ENCODE measurements around the gene UBASH3B. TPM values are rescaled to one million over a fixed set of nuclear protein-coding genes. Genes with fewer than 3 reads are reported as not detected.
A peak's percentile ranks its signal among the peaks of the same experiment; 100 is the strongest.

Gene UBASH3B
- total and polyA plus RNA-seq, 2 of the 13 experiments (the other 11 are each of a cell fraction or from before 2014, with no cell fraction given) = 4.4 to 7.6 TPM

GRCh38 chr11:122843281-122844141 lies 188.0 kb downstream of the UBASH3B start (continued):
- TF ChIP-seq, protein P1, sequence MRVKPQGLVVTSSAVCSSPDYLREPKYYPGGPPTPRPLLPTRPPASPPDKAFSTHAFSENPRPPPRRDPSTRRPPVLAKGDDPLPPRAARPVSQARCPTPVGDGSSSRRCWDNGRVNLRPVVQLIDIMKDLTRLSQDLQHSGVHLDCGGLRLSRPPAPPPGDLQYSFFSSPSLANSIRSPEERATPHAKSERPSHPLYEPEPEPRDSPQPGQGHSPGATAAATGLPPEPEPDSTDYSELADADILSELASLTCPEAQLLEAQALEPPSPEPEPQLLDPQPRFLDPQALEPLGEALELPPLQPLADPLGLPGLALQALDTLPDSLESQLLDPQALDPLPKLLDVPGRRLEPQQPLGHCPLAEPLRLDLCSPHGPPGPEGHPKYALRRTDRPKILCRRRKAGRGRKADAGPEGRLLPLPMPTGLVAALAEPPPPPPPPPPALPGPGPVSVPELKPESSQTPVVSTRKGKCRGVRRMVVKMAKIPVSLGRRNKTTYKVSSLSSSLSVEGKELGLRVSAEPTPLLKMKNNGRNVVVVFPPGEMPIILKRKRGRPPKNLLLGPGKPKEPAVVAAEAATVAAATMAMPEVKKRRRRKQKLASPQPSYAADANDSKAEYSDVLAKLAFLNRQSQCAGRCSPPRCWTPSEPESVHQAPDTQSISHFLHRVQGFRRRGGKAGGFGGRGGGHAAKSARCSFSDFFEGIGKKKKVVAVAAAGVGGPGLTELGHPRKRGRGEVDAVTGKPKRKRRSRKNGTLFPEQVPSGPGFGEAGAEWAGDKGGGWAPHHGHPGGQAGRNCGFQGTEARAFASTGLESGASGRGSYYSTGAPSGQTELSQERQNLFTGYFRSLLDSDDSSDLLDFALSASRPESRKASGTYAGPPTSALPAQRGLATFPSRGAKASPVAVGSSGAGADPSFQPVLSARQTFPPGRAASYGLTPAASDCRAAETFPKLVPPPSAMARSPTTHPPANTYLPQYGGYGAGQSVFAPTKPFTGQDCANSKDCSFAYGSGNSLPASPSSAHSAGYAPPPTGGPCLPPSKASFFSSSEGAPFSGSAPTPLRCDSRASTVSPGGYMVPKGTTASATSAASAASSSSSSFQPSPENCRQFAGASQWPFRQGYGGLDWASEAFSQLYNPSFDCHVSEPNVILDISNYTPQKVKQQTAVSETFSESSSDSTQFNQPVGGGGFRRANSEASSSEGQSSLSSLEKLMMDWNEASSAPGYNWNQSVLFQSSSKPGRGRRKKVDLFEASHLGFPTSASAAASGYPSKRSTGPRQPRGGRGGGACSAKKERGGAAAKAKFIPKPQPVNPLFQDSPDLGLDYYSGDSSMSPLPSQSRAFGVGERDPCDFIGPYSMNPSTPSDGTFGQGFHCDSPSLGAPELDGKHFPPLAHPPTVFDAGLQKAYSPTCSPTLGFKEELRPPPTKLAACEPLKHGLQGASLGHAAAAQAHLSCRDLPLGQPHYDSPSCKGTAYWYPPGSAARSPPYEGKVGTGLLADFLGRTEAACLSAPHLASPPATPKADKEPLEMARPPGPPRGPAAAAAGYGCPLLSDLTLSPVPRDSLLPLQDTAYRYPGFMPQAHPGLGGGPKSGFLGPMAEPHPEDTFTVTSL (CRISPR knock-in tag; IDR thresholded peaks at IDR 0.05; ENCODE audit: borderline replicate concordance) = 0 out of 2 replicates have a peak, but pooled peaks have one; percentile 35
- TF ChIP-seq ATF3 (CRISPR knock-in tag; IDR thresholded peaks at IDR 0.05) = peak; percentile 63; the same call in 1 of the 2 replicates
- TF ChIP-seq THAP9 (CRISPR knock-in tag; IDR thresholded peaks at IDR 0.05; ENCODE audit: borderline replicate concordance) = no peak
- TF ChIP-seq FLYWCH1 (CRISPR knock-in tag; IDR thresholded peaks at IDR 0.05) = no peak
- TF ChIP-seq ZNF792 (CRISPR knock-in tag; IDR thresholded peaks at IDR 0.05) = no peak; the same call in 1 of the 2 replicates
- no peak for TF ChIP-seq ZFP91 (CRISPR knock-in tag; IDR thresholded peaks at IDR 0.05; ENCODE audit: borderline replicate concordance)
- TF ChIP-seq KLF15 (CRISPR knock-in tag; IDR thresholded peaks at IDR 0.05; ENCODE audit: borderline replicate concordance) = no peak
- peak; percentile 81 for TF ChIP-seq FOXA3 (CRISPR knock-in tag; IDR thresholded peaks at IDR 0.05)
- no peak for TF ChIP-seq NFE2 (CRISPR knock-in tag; IDR thresholded peaks at IDR 0.05)
- TF ChIP-seq ZFP82 (CRISPR knock-in tag; IDR thresholded peaks at IDR 0.05; ENCODE audit: borderline replicate concordance) = no peak
- peak; percentile 33; the same call in 1 of the 2 replicates for TF ChIP-seq SALL1 (CRISPR knock-in tag; IDR thresholded peaks at IDR 0.05)
- TF ChIP-seq NFKB2 (CRISPR knock-in tag; IDR thresholded peaks at IDR 0.05; ENCODE audit: borderline replicate concordance) = no peak
- TF ChIP-seq TBX3 (IDR thresholded peaks at IDR 0.05; ENCODE audit: borderline replicate concordance) = no peak

All from HepG2 (cell line).